Epithelial cell of prostate (primary cell): ENCODE measurements around the gene NUP35.

Source experiments
- DNase-seq: peaks from one replicate; pipeline ENCODE4 v3.0.0-alpha.2; 2011; ENCODE audit warnings: low read depth, low spot score
- H3K27ac ChIP-seq: fragments of 450-650 bp; 2 replicates; pipeline ENCODE4 v1.5.1; 2017; ENCODE audit warnings: mild to moderate bottlenecking

The NUP35 gene

GRCh38 chr2:183204397-183204796, 80.2 kb downstream of the NUP35 start:
- DNase-seq, result no peak
- H3K27ac ChIP-seq, result no peak overlapping the region

- no peak overlapping the region for H3K27ac ChIP-seq
- no peak for DNase-seq
These were observed 82.9 kb downstream of the NUP35 start for GRCh38 chr2:183207110-183207509.

- DNase-seq, result no peak
These were observed 85.3 kb downstream of the NUP35 start for GRCh38 chr2:183209395-183210028.

More at GRCh38 chr2:183209395-183210028, 85.3 kb downstream of the NUP35 start:
- H3K27ac ChIP-seq, result no peak overlapping the region
